ENCODE data around the gene MED16.
"Not testable (repeated sequence)": the region's sequence is repeated elsewhere in the genome, so short reads cannot be mapped to it uniquely, and the experiment has no call there.

The MED16 gene

DNA sequence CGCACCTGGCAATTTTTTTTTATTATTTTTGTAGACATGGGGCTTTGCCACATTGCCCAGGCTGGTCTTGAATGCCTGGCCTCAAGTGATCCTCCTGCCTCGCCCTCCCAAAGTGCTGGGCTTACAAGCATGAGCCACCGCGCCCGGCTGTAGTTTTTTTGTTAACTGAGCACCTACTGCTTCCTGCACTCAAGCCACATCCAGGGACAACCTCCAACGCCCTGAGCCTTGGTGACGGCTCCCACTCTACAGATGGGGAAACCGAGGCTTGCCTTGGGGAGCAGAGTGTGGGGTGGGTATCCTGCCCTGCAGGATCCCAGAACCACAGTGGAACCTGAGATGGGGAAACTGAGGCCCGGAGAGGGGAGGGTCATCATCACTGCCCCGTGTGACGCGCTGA lies 37.8 kb downstream of the MED16 start:
- H3K4me1 ChIP-seq = peaks cover 7 to 35% (median 18%) of the 10 kb centered on the region in 10 experiments; a peak in 19 of 20 replicates
- peaks cover 30 to 63% (median 56%) of the 10 kb centered on the region in 11 experiments for H3K27me3 ChIP-seq
- peaks cover 0 to 13% (median 0%) of the 10 kb centered on the region in 11 experiments; a peak in 8 of 22 replicates for H4K20me1 ChIP-seq
- H3K9me3 ChIP-seq (replicated peaks in 1 of 11) = peaks cover 0 to 5% (median 0%) of the 10 kb centered on the region in 11 experiments; a peak in 1 of 22 replicates
- no peak overlapping the region for H3K27ac ChIP-seq
- H3K9ac ChIP-seq = no peak overlapping the region
- H3K4me3 ChIP-seq = no peak overlapping the region
- TF ChIP-seq Cebpa-rat (IDR thresholded peaks at IDR 0.05) = no peak
- H3K36me3 ChIP-seq = no peaks in the 10 kb centered on the region
- H3K4me2 ChIP-seq = no peak overlapping the region

DNA sequence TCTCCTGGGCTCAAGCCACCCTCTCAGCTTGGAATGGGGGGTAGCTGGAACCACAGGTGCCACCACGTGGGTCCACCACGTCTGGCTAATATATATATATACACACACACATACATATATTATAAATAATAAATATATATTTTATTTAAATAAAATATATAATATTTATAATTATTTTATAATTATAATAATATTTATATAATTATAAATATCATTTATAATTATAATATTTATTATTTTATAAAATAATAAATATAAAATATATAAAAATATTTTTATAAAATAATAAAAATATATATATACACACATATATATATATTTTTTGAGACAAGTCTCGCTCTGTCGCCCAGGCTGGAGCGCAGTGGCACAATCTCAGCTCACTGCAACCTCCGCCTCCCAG lies 38.4 kb downstream of the MED16 start:
- Histone ChIP-seq H3K9ac (no peak overlapping the region), H3K4me1 (peaks cover 5 to 29% (median 13%) of the 10 kb centered on the region in 10 experiments; a peak in 19 of 20 replicates), H3K27ac (no peak overlapping the region), H3K4me2 (no peak overlapping the region), H4K20me1 (peaks cover 0 to 8% (median 0%) of the 10 kb centered on the region in 11 experiments; a peak in 8 of 22 replicates), H3K36me3 (no peaks in the 10 kb centered on the region), H3K4me3 (no peak overlapping the region), H3K9me3 (replicated peaks in 1 of 11) (peaks cover 0 to 5% (median 0%) of the 10 kb centered on the region in 11 experiments; a peak in 1 of 22 replicates), H3K27me3 (peaks cover 24 to 63% (median 56%) of the 10 kb centered on the region in 11 experiments)
- TF ChIP-seq Cebpa-rat (IDR thresholded peaks at IDR 0.05) = no peak

DNA sequence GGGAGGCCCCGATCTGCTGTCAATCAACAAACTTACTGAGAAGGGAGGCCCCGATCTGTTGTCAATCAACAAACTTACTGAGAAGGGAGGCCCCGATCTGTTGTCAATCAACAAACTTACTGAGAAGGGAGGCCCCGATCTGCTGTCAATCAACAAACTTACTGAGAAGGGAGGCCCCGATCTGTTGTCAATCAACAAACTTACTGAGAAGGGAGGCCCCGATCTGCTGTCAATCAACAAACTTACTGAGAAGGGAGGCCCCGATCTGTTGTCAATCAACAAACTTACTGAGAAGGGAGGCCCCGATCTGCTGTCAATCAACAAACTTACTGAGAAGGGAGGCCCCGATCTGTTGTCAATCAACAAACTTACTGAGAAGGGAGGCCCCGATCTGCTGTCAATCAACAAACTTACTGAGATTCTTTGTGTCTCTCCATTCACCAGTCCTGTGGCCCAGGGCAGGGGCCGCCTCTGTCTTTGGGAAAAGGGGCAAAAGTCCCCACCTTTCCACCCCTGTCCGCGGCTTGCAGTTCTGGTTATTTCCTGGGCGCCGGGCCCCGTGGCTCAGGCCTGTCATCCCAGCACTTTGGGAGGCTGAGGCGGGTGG lies 39.3 kb downstream of the MED16 start:
- Histone ChIP-seq H3K27me3 (peaks cover 23 to 63% (median 56%) of the 10 kb centered on the region in 11 experiments), H3K4me1 (peaks cover 0 to 21% (median 5%) of the 10 kb centered on the region in 10 experiments; a peak in 15 of 20 replicates)
- not testable (repeated sequence) for H3K9ac ChIP-seq; H3K4me3 ChIP-seq; H3K27ac ChIP-seq; H3K36me3 ChIP-seq; H3K4me2 ChIP-seq; H4K20me1 ChIP-seq; H3K9me3 ChIP-seq (replicated peaks in 1 of 11)

DNA sequence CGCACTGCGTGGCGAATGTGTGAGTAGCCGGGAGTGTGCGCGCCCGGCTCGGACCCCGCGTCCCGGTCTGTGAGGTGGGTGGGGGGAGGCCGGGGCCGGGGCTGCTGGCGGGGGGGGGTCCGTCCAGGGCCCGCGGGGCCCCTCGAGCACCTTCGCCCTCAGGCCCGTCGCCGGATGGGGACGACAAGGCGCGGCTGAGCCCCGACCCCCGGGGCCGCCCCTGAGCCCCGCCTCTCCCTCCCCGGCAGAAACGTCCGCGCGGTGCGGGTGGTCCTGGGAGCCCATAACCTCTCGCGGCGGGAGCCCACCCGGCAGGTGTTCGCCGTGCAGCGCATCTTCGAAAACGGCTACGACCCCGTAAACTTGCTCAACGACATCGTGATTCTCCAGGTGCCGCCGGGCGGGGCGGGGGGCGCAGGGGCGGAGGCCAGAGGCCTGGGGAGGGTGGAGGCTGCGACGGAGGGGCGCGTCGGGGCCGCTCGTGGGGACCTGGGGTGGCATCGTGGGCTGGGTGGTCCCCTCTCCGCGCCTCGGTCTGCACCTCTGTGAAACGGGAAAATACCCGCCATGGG lies 39.9 kb downstream of the MED16 start:
- Histone ChIP-seq H3K36me3 (no peaks in the 10 kb centered on the region), H4K20me1 (no peaks in the 10 kb centered on the region; a peak in 5 of 22 replicates), H3K27ac (no peak overlapping the region), H3K4me2 (no peak overlapping the region), H3K4me1 (peaks cover 0 to 22% (median 5%) of the 10 kb centered on the region in 10 experiments; a peak in 13 of 20 replicates), H3K9me3 (replicated peaks in 1 of 11) (no peaks in the 10 kb centered on the region), H3K4me3 (no peak overlapping the region), H3K9ac (no peak overlapping the region), H3K27me3 (peaks cover 27 to 63% (median 56%) of the 10 kb centered on the region in 11 experiments)
- TF ChIP-seq Cebpa-rat (IDR thresholded peaks at IDR 0.05) = no peak

DNA sequence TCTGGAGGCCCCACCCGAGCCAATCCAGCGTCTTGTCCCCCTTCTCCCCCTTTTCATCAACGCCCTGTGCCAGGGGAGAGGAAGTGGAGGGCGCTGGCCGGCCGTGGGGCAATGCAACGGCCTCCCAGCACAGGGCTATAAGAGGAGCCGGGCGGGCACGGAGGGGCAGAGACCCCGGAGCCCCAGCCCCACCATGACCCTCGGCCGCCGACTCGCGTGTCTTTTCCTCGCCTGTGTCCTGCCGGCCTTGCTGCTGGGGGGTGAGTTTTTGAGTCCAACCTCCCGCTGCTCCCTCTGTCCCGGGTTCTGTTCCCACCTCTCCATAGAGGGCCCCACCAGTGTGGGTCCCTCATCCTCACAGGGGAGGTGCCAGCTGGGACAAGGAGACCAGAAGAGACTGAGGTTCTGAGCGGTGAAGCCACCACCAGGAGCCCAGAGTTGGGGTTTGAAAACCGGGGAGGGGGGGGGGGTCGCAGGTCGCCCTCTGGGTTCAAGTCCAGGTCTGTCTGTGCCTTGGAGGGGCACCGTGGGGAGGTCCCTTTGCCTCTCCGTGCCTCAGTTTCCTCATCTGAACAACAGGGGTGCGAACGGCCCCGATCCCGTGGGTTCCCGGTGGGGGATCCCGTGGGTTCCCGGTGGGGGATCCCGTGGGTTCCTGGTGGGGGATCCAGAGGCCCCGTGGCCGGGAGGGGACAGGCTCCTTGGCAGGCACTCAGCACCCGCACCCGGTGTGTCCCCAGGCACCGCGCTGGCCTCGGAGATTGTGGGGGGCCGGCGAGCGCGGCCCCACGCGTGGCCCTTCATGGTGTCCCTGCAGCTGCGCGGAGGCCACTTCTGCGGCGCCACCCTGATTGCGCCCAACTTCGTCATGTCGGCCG lies 40.6 kb downstream of the MED16 start, which contains the start of gene ELANE:
Gene ELANE (plus strand): TSS at position 168 of the 878 bp plus-strand sequence. CDS start 26 bp downstream, at position 194.
- Histone ChIP-seq H3K4me2 (no peak within 1 kb of the TSS), H3K27me3 (peaks cover 35 to 63% (median 56%) of the 10 kb centered on the region in 11 experiments), H4K20me1 (peaks cover 0 to 5% (median 0%) of the 10 kb centered on the region in 11 experiments; a peak in 6 of 22 replicates), H3K36me3 (no peaks in the 10 kb centered on the region), H3K27ac (no peak within 1 kb of the TSS), H3K4me1 (peaks cover 5 to 22% (median 8%) of the 10 kb centered on the region in 10 experiments; a peak in 15 of 20 replicates), H3K9me3 (replicated peaks in 1 of 11) (no peaks in the 10 kb centered on the region), H3K9ac (no peak within 1 kb of the TSS), H3K4me3 (no peak within 1 kb of the TSS)
- TF ChIP-seq Cebpa-rat (IDR thresholded peaks at IDR 0.05) = no peak

DNA sequence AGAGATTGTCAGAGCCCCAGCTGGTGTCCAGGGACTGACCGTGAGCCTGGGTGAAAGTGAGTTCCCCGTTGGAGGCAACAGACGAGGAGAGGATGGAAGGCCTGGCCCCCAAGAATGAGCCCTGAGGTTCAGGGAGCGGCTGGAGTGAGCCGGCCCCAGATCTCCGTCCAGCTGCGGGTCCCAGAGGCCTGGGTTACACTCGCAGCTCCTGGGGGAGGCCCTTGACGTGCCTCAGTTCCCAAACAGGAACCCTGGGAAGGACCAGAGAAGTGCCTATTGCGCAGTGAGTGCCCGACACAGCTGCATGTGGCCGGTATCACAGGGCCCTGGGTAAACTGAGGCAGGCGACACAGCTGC lies 42.0 kb downstream of the MED16 start:
- Histone ChIP-seq H4K20me1 (peaks cover 0 to 11% (median 0%) of the 10 kb centered on the region in 11 experiments; a peak in 7 of 22 replicates), H3K27me3 (peaks cover 49 to 74% (median 67%) of the 10 kb centered on the region in 11 experiments), H3K9me3 (replicated peaks in 1 of 11) (no peaks in the 10 kb centered on the region), H3K4me2 (peak overlapping the region in 5 of 11 experiments; percentile 22 to 70 (median 62); a peak in 7 of 22 replicates), H3K9ac (peak overlapping the region in 2 of 11 experiments; percentile 11 to 29; a peak in 1 of 22 replicates), H3K27ac (peak overlapping the region in 1 of 11 experiments; percentile 25; a peak in 1 of 22 replicates), H3K36me3 (no peaks in the 10 kb centered on the region), H3K4me3 (no peak overlapping the region), H3K4me1 (peaks cover 5 to 21% (median 9%) of the 10 kb centered on the region in 10 experiments; a peak in 14 of 20 replicates)
- no peak for TF ChIP-seq Cebpa-rat (IDR thresholded peaks at IDR 0.05)

DNA sequence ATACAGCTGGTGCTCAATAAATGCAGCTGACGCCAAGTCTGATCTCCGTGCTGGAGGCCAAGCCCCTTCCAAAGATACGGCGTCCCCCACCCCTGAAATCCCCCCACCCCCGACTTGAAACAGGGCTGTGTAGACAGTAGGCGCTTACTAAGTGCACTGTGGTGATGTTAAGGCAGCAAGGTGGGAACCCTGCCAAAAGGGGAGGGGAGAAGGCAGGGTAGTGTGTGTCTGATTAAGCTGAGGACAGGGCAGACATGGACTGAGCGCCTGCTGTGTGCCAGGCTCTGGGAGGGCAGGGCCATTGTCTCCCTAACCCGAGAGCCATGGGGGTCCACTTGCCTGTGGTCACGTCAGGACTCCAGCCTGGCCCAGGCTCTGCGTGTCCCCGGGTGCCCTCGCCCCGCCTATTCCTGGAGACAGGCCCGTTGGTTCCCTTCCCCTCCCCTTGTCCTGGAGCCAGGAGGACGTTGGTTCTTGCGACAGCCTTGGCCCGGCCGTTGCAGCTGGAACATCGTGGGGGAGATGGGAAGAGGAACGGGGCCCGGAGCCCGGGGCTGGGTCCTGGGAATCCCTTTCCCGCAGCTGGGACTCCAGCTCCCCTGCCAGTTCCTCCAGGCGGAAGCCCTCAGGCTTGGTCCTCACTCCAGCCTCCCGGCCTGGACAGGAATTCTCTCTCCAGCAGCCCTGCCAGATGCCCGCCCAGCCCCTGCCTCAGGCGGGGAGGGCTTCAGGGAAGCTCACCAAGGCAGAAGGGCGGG lies 42.6 kb downstream of the MED16 start:
- no peak overlapping the region for H3K4me3 ChIP-seq
- peak overlapping the region in 2 of 11 experiments; percentile 11 to 29; a peak in 1 of 22 replicates for H3K9ac ChIP-seq
- peaks cover 54 to 80% (median 73%) of the 10 kb centered on the region in 11 experiments for H3K27me3 ChIP-seq
- H4K20me1 ChIP-seq = peaks cover 0 to 13% (median 0%) of the 10 kb centered on the region in 11 experiments; a peak in 7 of 22 replicates
- no peak for TF ChIP-seq Cebpa-rat (IDR thresholded peaks at IDR 0.05)
- peak overlapping the region in 5 of 11 experiments; percentile 22 to 70 (median 62); a peak in 8 of 22 replicates for H3K4me2 ChIP-seq
- peak overlapping the region in 1 of 11 experiments; percentile 25; a peak in 1 of 22 replicates for H3K27ac ChIP-seq
- peaks cover 5 to 21% (median 9%) of the 10 kb centered on the region in 10 experiments; a peak in 14 of 20 replicates for H3K4me1 ChIP-seq
- no peaks in the 10 kb centered on the region for H3K9me3 ChIP-seq (replicated peaks in 1 of 11)
- H3K36me3 ChIP-seq = no peaks in the 10 kb centered on the region

DNA sequence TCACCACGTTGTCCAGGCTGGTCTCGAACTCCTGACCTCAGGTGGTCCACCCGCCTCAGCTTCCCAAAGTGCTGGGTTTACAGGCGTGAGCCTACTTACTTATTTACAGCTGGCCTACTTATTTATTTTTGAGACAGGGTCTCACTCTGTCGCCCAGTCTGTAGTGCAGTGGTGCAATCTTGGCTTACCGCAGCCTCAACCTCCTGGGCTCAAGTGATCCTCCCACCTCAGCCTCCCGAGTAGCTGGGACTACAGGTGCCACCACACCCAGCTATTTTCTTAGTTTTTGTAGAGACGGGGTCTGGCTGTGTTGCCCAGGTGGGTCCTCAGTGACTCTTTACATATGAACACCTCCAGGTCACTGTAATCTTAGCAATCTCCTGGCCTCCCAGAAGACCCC lies 43.8 kb downstream of the MED16 start:
- peaks cover 0 to 23% (median 0%) of the 10 kb centered on the region in 11 experiments; a peak in 8 of 22 replicates for H4K20me1 ChIP-seq
- H3K4me3 ChIP-seq; H3K4me2 ChIP-seq; H3K9me3 ChIP-seq (replicated peaks in 1 of 11); H3K36me3 ChIP-seq; H3K9ac ChIP-seq; H3K27ac ChIP-seq: not testable (repeated sequence)
- peaks cover 5 to 22% (median 9%) of the 10 kb centered on the region in 10 experiments; a peak in 15 of 20 replicates for H3K4me1 ChIP-seq
- H3K27me3 ChIP-seq = peaks cover 66 to 90% (median 85%) of the 10 kb centered on the region in 11 experiments
